Adrenal gland (tissue), 12 donors: ENCODE measurements around the gene ITGAV. TPM values are rescaled to one million over a fixed set of nuclear protein-coding genes. Genes with fewer than 3 reads are reported as not detected.

ENCODE experiments used
- DNase-seq, 7 donors: peaks; one replicate each; pipeline ENCODE4 v3.0.0-alpha.2; 2019 to 2020
- H3K27ac ChIP-seq, 5 donors: fragments of 200-600 bp; sonication (generic) in 4 of 5; 1 replicate in 3 of 5; 2 replicates in 2 of 5; pipeline versions ENCODE4 v1.5.1 to v1.8.0; 2016 to 2020; ENCODE audit warnings: mild to moderate bottlenecking in 1 of 5
- H3K27me3 ChIP-seq: fragments of 200-600 bp; 2 replicates; pipeline ENCODE4 v1.8.0; 2021
- H3K36me3 ChIP-seq, 2 donors: fragments of 200-600 bp; replicated peaks in 1 of 2; 1 replicate in 1 of 2; 2 replicates in 1 of 2; pipeline versions ENCODE4 v1.5.1 to v1.8.0; 2018 to 2022
- H3K4me1 ChIP-seq, 2 donors: fragments of 200-600 bp; replicated peaks in 1 of 2; 1 replicate in 1 of 2; 2 replicates in 1 of 2; pipeline versions ENCODE4 v1.5.1 to v1.8.0; 2018 to 2021
- H3K4me3 ChIP-seq, 4 donors: fragments of 200-600 bp; sonication (generic) in 3 of 4; one replicate each; pipeline ENCODE4 v1.5.1; 2016 to 2018
- H3K9me3 ChIP-seq, 3 donors: fragments of 200-600 bp; sonication (generic) in 1 of 3; replicated peaks in 1 of 3; 1 replicate in 2 of 3; 2 replicates in 1 of 3; pipeline versions ENCODE4 v1.5.1 to v1.8.0; 2016 to 2021
- CTCF ChIP-seq, 6 experiments: fragments of 450-650 bp in 4 of 6; fragments of 200-600 bp in 2 of 6; sonication (generic) in 1 of 6; IDR thresholded peaks; 1 replicate in 5 of 6; 2 replicates in 1 of 6; pipeline versions ENCODE4 v1.5.1 to v1.8.0; 2016 to 2021; ENCODE audit warnings: antibody characterized with exemption in 6 of 6, mild to moderate bottlenecking in 2 of 6, moderate library complexity in 1 of 6
- POLR2A ChIP-seq, 2 donors: fragments of 450-650 bp; IDR thresholded peaks; one replicate each; pipeline ENCODE4 v1.6.1; 2017; ENCODE audit warnings: antibody characterized with exemption in 2 of 2, mild to moderate bottlenecking in 2 of 2, moderate library complexity in 1 of 2
- WGBS, 4 donors: extraction: QIAGEN DNeasy Blood & Tissue Kit in 2 of 4; methylation state at CpG; one replicate each; pipeline versions ENCODE4 v1.1.5 to v1.1.7; 2013 to 2017; 5-methylcytosine and 5-hydroxymethylcytosine counted together
- intact Hi-C, 2 donors: fragments of 100-400 bp; cut with DNase I; formaldehyde crosslinking; loops; one replicate each; pipeline versions ENCODE4 v1.14.1 to v1.15.0; 2022 to 2023
- polyA plus RNA-seq, 3 donors: library from polyadenylated mRNA; stranded (reverse); fragments of 200-250 nt in 2 of 3; fragments of 350-450 nt in 1 of 3; fragmentation: Illumina TruSeq in 1 of 3; extraction: RNeasy Lipid Tissue Mini Kit (QIAGEN cat#74804) in 1 of 3; gene quantifications; one replicate each; pipeline ENCODE4 v1.2.3, GENCODE V29; 2013 to 2014
- total RNA-seq, 9 donors: library from RNA; depleted of rRNA in 4 of 9; stranded (reverse); fragments of >200 nt in 4 of 9; fragments of 120-200 nt in 1 of 9; fragmentation: NEBNext Ultra II Directional in 1 of 9; extraction: Animal tissue kit (Norgen Biotek cat#: 25700) in 1 of 9; gene quantifications; one replicate each; pipeline versions ENCODE4 v1.1.0 to v1.2.4, GENCODE V29; 2013 to 2023
- donor health status: healthy with polysubstance abuse.
- donor health status: Bipolar disorder and iron deficiency.
- donor health status: DM: yes; HTN: yes; CAD: no.
- donor health status: DM: no; HTN: no; CAD: no.
- donor health status: DM: no; HTN: no; CAD: no.
- donor health status: DM: yes; HTN: yes; CAD: no.

Gene ITGAV
- total and polyA plus RNA-seq, 12 donors, result 8.9 to 214 (median 112) TPM

- no peaks in the 10 kb centered on the region for H3K36me3 ChIP-seq
Observed at GRCh38 chr2:186714611-186715010, 124.8 kb downstream of the ITGAV start.

DNA sequence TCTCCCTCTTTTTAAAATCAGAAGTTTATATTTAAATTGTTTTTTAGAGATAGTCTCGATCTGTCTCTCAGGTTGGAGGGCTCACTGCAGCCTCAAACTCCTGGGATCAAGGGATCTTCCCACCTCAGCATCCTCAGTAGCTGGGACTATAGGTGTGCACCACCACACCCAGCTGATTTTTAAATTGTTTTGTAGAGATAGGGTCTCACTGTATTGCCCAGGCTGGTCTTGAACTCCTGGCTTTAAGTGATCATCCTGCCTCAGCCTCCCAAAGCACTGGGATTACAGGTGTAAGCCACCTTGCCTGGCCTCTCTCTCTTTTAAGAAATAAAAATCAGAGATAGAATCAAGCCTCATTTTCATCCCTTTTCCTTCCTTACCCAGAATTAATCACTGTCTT lies 126.1 kb downstream of the ITGAV start:
- Histone ChIP-seq H3K27ac (no peak overlapping the region), H3K27me3 (no peaks in the 10 kb centered on the region), H3K36me3 (no peaks in the 10 kb centered on the region), H3K9me3 (no peaks in the 10 kb centered on the region), H3K4me1 (no peaks in the 10 kb centered on the region), H3K4me3 (no peak overlapping the region)
- TF ChIP-seq CTCF (IDR thresholded peaks at IDR 0.05), result no peak
- no peak for TF ChIP-seq POLR2A (IDR thresholded peaks at IDR 0.05)
- 95 to 100% (median 98%) methylated on average over 1 of the region's 1 CpG for WGBS, 4 donors
- intact Hi-C loops, result no loop called here
- DNase-seq, result no peak

More at GRCh38 chr2:186714611-186715010, 124.8 kb downstream of the ITGAV start:
- Histone ChIP-seq H3K27ac (no peak overlapping the region), H3K4me3 (no peak overlapping the region), H3K4me1 (no peaks in the 10 kb centered on the region), H3K27me3 (no peaks in the 10 kb centered on the region), H3K9me3 (no peaks in the 10 kb centered on the region)
- intact Hi-C loops, result no loop called here
- 82 to 87% (median 86%) methylated on average over 2 of the region's 2 CpGs for WGBS, 4 donors
- no peak for TF ChIP-seq CTCF (IDR thresholded peaks at IDR 0.05)
- TF ChIP-seq POLR2A (IDR thresholded peaks at IDR 0.05), result no peak
- no peak for DNase-seq

DNA sequence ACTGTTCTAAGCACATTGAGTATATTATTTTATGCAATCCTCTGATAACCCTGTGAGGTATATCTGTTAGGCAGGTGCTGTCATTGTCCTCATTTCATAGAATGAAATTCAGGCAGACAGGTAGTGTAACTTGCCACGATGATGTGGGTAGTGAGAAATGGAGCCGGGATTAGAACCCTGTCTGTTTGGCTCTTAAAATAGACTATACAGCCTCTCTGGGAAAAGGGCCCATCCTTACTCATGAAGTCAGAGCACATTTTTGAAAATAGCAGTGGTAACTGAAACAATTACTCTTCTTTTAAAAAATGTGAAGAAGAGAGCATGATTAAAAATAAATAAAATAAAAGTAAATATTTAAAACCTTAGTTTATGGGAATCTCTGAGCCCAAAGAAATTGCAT lies 127.0 kb downstream of the ITGAV start:
- H3K27me3 ChIP-seq, result no peaks in the 10 kb centered on the region
- intact Hi-C loops, result no loop called here
- no peak overlapping the region for H3K27ac ChIP-seq
- no peak overlapping the region for H3K4me3 ChIP-seq
- no peaks in the 10 kb centered on the region for H3K36me3 ChIP-seq
- 79 to 93% (median 90%) methylated on average over 2 of the region's 2 CpGs for WGBS, 4 donors
- TF ChIP-seq CTCF (IDR thresholded peaks at IDR 0.05) (no peak), POLR2A (IDR thresholded peaks at IDR 0.05) (no peak)
- DNase-seq, result no peak
- no peaks in the 10 kb centered on the region for H3K9me3 ChIP-seq
- H3K4me1 ChIP-seq, result no peaks in the 10 kb centered on the region

DNA sequence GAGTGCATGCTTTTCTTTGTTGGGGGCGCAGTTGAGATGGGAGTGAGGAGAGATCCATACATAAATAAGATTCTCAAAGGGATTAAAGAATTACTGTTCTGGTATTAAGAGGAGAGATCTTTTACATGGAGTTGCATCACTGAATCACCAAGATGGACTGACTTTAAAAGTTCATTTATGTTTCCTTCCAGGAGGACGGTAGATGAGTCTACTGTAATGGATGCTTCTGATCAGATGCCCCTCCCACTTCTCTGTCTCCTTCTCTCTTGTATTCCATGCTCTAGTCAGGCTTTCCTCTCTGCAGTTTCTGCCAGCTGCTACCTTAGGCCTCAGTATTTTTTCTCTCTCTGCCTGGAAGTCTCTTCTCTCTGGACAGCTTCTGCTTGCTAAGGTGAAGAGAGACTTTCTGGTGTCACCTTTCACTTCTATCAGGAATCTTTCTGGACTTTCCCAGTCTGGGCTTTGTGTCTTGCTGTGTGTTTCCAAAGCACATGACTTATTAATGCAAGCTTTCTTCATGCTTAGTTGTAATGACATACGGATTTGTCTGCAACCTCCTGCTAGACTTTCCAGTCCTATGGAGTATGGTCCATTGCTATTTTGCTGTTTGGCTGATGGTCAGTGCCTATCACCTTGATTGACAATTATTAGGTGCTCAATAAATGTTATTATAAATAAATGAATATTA lies 127.6 kb downstream of the ITGAV start:
- 70 to 79% (median 77%) methylated on average over 3 of the region's 3 CpGs for WGBS, 4 donors
- Histone ChIP-seq H3K4me3 (no peak overlapping the region), H3K27ac (no peak overlapping the region), H3K36me3 (no peaks in the 10 kb centered on the region), H3K9me3 (no peaks in the 10 kb centered on the region), H3K27me3 (no peaks in the 10 kb centered on the region), H3K4me1 (no peaks in the 10 kb centered on the region)
- no peak for DNase-seq
- TF ChIP-seq POLR2A (IDR thresholded peaks at IDR 0.05) (no peak), CTCF (IDR thresholded peaks at IDR 0.05) (no peak)
- intact Hi-C loops, result no loop called here
